ENCODE measurements around the gene DEPP1. TPM values are rescaled to one million over a fixed set of nuclear protein-coding genes. Genes with fewer than 3 reads are reported as not detected.
"Not testable (repeated sequence)": the region's sequence is repeated elsewhere in the genome, so short reads cannot be mapped to it uniquely, and the experiment has no call there.

Gene DEPP1, protein sequence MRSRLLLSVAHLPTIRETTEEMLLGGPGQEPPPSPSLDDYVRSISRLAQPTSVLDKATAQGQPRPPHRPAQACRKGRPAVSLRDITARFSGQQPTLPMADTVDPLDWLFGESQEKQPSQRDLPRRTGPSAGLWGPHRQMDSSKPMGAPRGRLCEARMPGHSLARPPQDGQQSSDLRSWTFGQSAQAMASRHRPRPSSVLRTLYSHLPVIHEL
- total RNA-seq = 10 to 100 TPM in 5 of 6 experiments, 1 to 10 TPM in 1; 5.3 to 94.6 (median 71.5) TPM
- long read RNA-seq, transcript DEPP1-201 (2 exons, 2,120 nt) = major isoform, 32 of 45 reads
- long read RNA-seq, partial matches to known transcripts = 0 of 45 reads
- long read RNA-seq, other reads (novel, unspliced or antisense) = 13 of 45 reads

DNA sequence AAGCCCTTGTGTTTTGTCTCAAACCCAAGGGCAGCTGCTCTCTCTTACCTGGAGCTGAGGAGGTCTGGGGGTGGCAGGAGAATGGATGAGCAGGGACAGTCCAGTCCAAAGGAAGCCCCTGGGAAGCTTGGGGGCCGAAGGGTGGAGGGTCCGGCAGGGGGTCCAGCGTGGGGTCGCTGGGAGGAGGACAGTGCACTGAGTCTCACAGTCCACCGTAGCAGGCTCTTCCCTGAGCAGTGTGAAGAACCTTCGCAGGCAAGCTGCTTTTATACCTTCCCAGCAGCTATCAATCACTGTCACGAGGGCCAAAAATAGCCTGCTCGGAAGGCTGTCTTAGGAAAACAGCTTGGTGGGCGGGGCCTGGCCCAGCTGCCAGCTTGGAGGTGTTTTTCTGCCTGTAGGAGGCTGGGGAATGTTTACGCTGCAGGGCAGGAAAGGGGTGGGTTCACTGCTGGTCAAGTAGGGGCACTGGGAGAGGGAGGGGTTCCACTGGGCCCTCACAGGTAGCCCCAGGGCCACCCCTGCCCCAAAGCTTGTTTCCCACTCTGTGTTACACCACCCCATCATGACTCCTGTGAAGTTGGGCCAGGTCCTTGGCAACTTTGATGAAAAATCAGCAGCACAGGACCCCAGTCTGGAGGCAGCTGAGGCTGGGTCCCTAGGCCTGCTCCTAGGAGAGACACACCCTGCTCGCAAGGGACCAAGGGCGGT is at the start of gene DEPP1:
Gene DEPP1, minus strand, starts transcription at position 240 of the 711 bp plus-strand sequence. CDS start 779 bp downstream, outside the sequence.
- intact Hi-C loops (cut with DNase I) = no loop called here
- ATAC-seq (peak; percentile 30 to 65 (median 56)), DNase-seq (peak; percentile 94 to 95 (median 94))
- WGBS (ENCODE audit: insufficient coverage, low coverage, low lambda C conversion rate, missing lambda C conversion rate) = 7% methylated on average over 3 of the region's 12 CpGs
- Histone ChIP-seq H3K27me3 (no peaks in the 10 kb centered on the region), H3K27ac (peak within 1 kb of the TSS; percentile 90 to 96 (median 93)), H3K4me1 (peaks cover 0 to 70% (median 31%) of the 10 kb centered on the region in 4 donors), H3K9me3 (no peaks in the 10 kb centered on the region), H3K36me3 (peaks cover 0 to 3% (median 0%) of the 10 kb centered on the region in 4 donors), H3K4me3 (peak within 1 kb of the TSS; percentile 68 to 83 (median 81))
- TF ChIP-seq POLR2A (IDR thresholded peaks at IDR 0.05) = peak; percentile 99
- TF ChIP-seq, protein P1, sequence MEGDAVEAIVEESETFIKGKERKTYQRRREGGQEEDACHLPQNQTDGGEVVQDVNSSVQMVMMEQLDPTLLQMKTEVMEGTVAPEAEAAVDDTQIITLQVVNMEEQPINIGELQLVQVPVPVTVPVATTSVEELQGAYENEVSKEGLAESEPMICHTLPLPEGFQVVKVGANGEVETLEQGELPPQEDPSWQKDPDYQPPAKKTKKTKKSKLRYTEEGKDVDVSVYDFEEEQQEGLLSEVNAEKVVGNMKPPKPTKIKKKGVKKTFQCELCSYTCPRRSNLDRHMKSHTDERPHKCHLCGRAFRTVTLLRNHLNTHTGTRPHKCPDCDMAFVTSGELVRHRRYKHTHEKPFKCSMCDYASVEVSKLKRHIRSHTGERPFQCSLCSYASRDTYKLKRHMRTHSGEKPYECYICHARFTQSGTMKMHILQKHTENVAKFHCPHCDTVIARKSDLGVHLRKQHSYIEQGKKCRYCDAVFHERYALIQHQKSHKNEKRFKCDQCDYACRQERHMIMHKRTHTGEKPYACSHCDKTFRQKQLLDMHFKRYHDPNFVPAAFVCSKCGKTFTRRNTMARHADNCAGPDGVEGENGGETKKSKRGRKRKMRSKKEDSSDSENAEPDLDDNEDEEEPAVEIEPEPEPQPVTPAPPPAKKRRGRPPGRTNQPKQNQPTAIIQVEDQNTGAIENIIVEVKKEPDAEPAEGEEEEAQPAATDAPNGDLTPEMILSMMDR (IDR thresholded peaks at IDR 0.05) = peak in 2 of 4 donors; percentile 16 to 23

- Histone ChIP-seq H3K4me1 (no peaks in the 10 kb centered on the region), H3K27me3 (no peaks in the 10 kb centered on the region), H3K9me3 (no peaks in the 10 kb centered on the region), H3K27ac (no peak overlapping the region), H3K36me3 (no peaks in the 10 kb centered on the region), H3K4me3 (no peak overlapping the region)
- intact Hi-C loops (cut with DNase I) = no loop called here
- no peak for DNase-seq
- TF ChIP-seq, protein P1 (IDR thresholded peaks at IDR 0.05) = no peak
- no peak for TF ChIP-seq POLR2A (IDR thresholded peaks at IDR 0.05)
- 95% methylated on average over 2 of the region's 2 CpGs for WGBS (ENCODE audit: insufficient coverage, low coverage, low lambda C conversion rate, missing lambda C conversion rate)
- ATAC-seq = no peak
Measured at GRCh38 chr10:45023426-45023825, 44.8 kb upstream of the DEPP1 start.

DNA sequence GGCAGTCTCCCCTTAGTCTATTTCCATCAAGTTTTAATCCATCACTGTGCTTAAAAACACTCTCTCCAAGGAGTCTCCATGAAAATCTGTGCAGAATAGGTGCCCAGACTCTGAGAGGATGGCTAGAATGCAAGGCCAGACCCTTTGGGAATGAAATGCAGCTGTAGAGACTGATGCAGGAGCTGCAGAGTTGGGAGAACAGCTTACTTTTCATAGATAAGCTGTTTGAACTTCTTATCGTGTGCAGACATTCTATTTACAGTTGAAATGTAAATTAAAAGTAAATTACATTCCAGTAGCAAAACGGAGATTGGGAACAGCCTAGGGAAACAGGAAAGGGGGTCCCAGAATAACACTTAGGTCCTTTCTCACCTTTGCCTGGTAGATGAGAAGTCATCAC is 37.0 kb upstream of the DEPP1 start:
- no peaks in the 10 kb centered on the region for H3K9me3 ChIP-seq
- intact Hi-C loops (cut with DNase I) = no loop called here
- no peaks in the 10 kb centered on the region for H3K27me3 ChIP-seq
- no peaks in the 10 kb centered on the region for H3K36me3 ChIP-seq
- H3K4me1 ChIP-seq = no peaks in the 10 kb centered on the region
- no peak for DNase-seq
- no peak overlapping the region for H3K4me3 ChIP-seq
- TF ChIP-seq, protein P1 (IDR thresholded peaks at IDR 0.05) = no peak
- no peak for TF ChIP-seq POLR2A (IDR thresholded peaks at IDR 0.05)
- 57% methylated on average over 2 of the region's 2 CpGs for WGBS (ENCODE audit: insufficient coverage, low coverage, low lambda C conversion rate, missing lambda C conversion rate)
- ATAC-seq = no peak
- no peak overlapping the region for H3K27ac ChIP-seq

DNA sequence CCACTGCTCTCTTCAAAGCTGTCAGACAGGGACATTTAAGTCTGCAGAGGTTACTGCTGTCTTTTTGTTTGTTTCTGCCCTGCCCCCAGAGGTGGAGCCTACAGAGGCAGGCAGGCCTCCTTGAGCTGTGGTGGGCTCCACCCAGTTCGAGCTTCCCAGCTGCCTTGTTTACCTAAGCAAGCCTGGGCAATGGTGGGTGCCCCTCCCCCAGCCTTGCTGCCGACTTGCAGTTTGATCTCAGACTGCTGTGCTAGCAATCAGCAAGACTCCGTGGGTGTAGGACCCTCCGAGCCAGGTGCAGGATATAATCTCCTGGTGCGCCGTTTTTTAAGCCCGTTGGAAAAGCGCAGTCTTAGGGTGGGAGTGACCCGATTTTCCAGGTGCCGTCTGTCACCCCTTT is 35.9 kb upstream of the DEPP1 start:
- H3K9me3 ChIP-seq; H3K27ac ChIP-seq; H3K27me3 ChIP-seq; H3K36me3 ChIP-seq; H3K4me3 ChIP-seq; ATAC-seq; DNase-seq; intact Hi-C loops (cut with DNase I); H3K4me1 ChIP-seq: not testable (repeated sequence)
- 95% methylated on average over 3 of the region's 10 CpGs for WGBS (ENCODE audit: insufficient coverage, low coverage, low lambda C conversion rate, missing lambda C conversion rate)
